BLaER1 (cell line): ENCODE results near the gene DBNL.

Experiments
- H3K27ac ChIP-seq: shearing (Covaris generic); formaldehyde crosslinking; 2 replicates; pipeline ENCODE4 v1.8.1; 2022
- H3K27me3 ChIP-seq: shearing (Covaris generic); formaldehyde crosslinking; 2 replicates; pipeline ENCODE4 v1.8.1; 2022
- H3K36me3 ChIP-seq: shearing (Covaris generic); formaldehyde crosslinking; 2 replicates; pipeline ENCODE4 v1.8.1; 2022
- H3K4me1 ChIP-seq: shearing (Covaris generic); formaldehyde crosslinking; 2 replicates; pipeline ENCODE4 v1.8.1; 2022
- H3K4me2 ChIP-seq: shearing (Covaris generic); formaldehyde crosslinking; 2 replicates; pipeline ENCODE4 v1.8.1; 2022
- H3K4me3 ChIP-seq: shearing (Covaris generic); formaldehyde crosslinking; 2 replicates; pipeline ENCODE4 v1.8.1; 2022
- H3K9ac ChIP-seq: shearing (Covaris generic); formaldehyde crosslinking; 2 replicates; pipeline ENCODE4 v1.8.1; 2022
- H3K9me3 ChIP-seq: shearing (Covaris generic); formaldehyde crosslinking; 2 replicates; pipeline ENCODE4 v1.8.1; 2022
- H4K20me1 ChIP-seq: shearing (Covaris generic); formaldehyde crosslinking; 2 replicates; pipeline ENCODE4 v1.8.1; 2022
- Cebpa-rat ChIP-seq: shearing (Covaris generic); IDR thresholded peaks from 2 replicates; pipeline ENCODE4 v1.8.1; 2022

The DBNL gene

GRCh38 chr7:44063894-44064651, 19.6 kb downstream of the DBNL start:
- Histone ChIP-seq H3K4me2 (no peak overlapping the region), H3K4me3 (no peak overlapping the region), H3K27ac (0 out of 2 replicates have a peak overlapping the region, but pooled peaks have one; percentile 22), H3K9ac (no peak overlapping the region), H3K36me3 (peaks cover 54% of the 10 kb centered on the region), H3K27me3 (no peaks in the 10 kb centered on the region), H4K20me1 (peaks cover 9% of the 10 kb centered on the region; the same call in 1 of the 2 replicates), H3K9me3 (no peaks in the 10 kb centered on the region), H3K4me1 (peaks cover 54% of the 10 kb centered on the region)
- TF ChIP-seq Cebpa-rat, result no peak

GRCh38 chr7:44064791-44065430, 20.4 kb downstream of the DBNL start:
- Histone ChIP-seq H3K36me3 (peaks cover 45% of the 10 kb centered on the region), H3K4me1 (peaks cover 46% of the 10 kb centered on the region), H4K20me1 (peaks cover 4% of the 10 kb centered on the region; the same call in 1 of the 2 replicates), H3K27ac (no peak overlapping the region), H3K9ac (no peak overlapping the region), H3K9me3 (no peaks in the 10 kb centered on the region), H3K4me2 (no peak overlapping the region), H3K4me3 (no peak overlapping the region), H3K27me3 (no peaks in the 10 kb centered on the region)
- no peak for TF ChIP-seq Cebpa-rat

GRCh38 chr7:44065431-44066110, 21.1 kb downstream of the DBNL start, which contains the start of gene PGAM2:
Gene PGAM2 (minus strand): TSS chr7:44065567. CDS start chr7:44065529, 38 bp downstream.
- no peaks in the 10 kb centered on the region for H4K20me1 ChIP-seq
- H3K9me3 ChIP-seq, result no peaks in the 10 kb centered on the region
- no peaks in the 10 kb centered on the region for H3K27me3 ChIP-seq
- H3K27ac ChIP-seq, result peak within 1 kb of the TSS; percentile 16; the same call in 1 of the 2 replicates
- H3K4me2 ChIP-seq, result peak within 1 kb of the TSS; percentile 32; the same call in 1 of the 2 replicates
- no peak for TF ChIP-seq Cebpa-rat
- H3K9ac ChIP-seq, result no peak within 1 kb of the TSS
- H3K4me1 ChIP-seq, result peaks cover 46% of the 10 kb centered on the region
- peaks cover 39% of the 10 kb centered on the region for H3K36me3 ChIP-seq
- no peak within 1 kb of the TSS for H3K4me3 ChIP-seq

GRCh38 chr7:44066111-44066460, 21.6 kb downstream of the DBNL start:
- Histone ChIP-seq H3K4me1 (peaks cover 46% of the 10 kb centered on the region), H3K4me2 (0 out of 2 replicates have a peak overlapping the region, but pooled peaks have one; percentile 32), H3K27ac (peak overlapping the region; percentile 16; the same call in 1 of the 2 replicates), H3K27me3 (no peaks in the 10 kb centered on the region), H4K20me1 (no peaks in the 10 kb centered on the region), H3K9ac (no peak overlapping the region), H3K9me3 (no peaks in the 10 kb centered on the region), H3K36me3 (peaks cover 34% of the 10 kb centered on the region), H3K4me3 (no peak overlapping the region)
- no peak for TF ChIP-seq Cebpa-rat

- peaks cover 34% of the 10 kb centered on the region for H3K36me3 ChIP-seq
- H3K9me3 ChIP-seq, result no peaks in the 10 kb centered on the region
- H3K4me3 ChIP-seq, result no peak overlapping the region
- peaks cover 46% of the 10 kb centered on the region for H3K4me1 ChIP-seq
- H3K27me3 ChIP-seq, result no peaks in the 10 kb centered on the region
- H3K4me2 ChIP-seq, result no peak overlapping the region
- H4K20me1 ChIP-seq, result no peaks in the 10 kb centered on the region
- peak overlapping the region; percentile 14 for H3K27ac ChIP-seq
- no peak for TF ChIP-seq Cebpa-rat
- no peak overlapping the region for H3K9ac ChIP-seq
These were observed 22.1 kb downstream of the DBNL start for GRCh38 chr7:44066494-44067063.

- TF ChIP-seq Cebpa-rat, result no peak
- H3K27ac ChIP-seq, result peak overlapping the region; percentile 32; the same call in 1 of the 2 replicates
These were observed 22.8 kb downstream of the DBNL start for GRCh38 chr7:44067064-44067951.

GRCh38 chr7:44068054-44068453, 23.6 kb downstream of the DBNL start:
- Histone ChIP-seq H3K36me3 (peaks cover 31% of the 10 kb centered on the region), H3K27me3 (no peaks in the 10 kb centered on the region), H4K20me1 (no peaks in the 10 kb centered on the region), H3K27ac (no peak overlapping the region), H3K9ac (no peak overlapping the region), H3K4me1 (peaks cover 47% of the 10 kb centered on the region), H3K4me3 (no peak overlapping the region), H3K4me2 (no peak overlapping the region), H3K9me3 (no peaks in the 10 kb centered on the region)
- TF ChIP-seq Cebpa-rat, result no peak

More at GRCh38 chr7:44067064-44067951, 22.8 kb downstream of the DBNL start:
- H3K36me3 ChIP-seq, result peaks cover 33% of the 10 kb centered on the region
- H4K20me1 ChIP-seq, result no peaks in the 10 kb centered on the region
- H3K9me3 ChIP-seq, result no peaks in the 10 kb centered on the region
- H3K4me3 ChIP-seq, result no peak overlapping the region
- peaks cover 46% of the 10 kb centered on the region for H3K4me1 ChIP-seq
- no peak overlapping the region for H3K4me2 ChIP-seq
- H3K27me3 ChIP-seq, result no peaks in the 10 kb centered on the region
- no peak overlapping the region for H3K9ac ChIP-seq

GRCh38 chr7:44071726-44072363, 27.3 kb downstream of the DBNL start:
- Histone ChIP-seq H3K36me3 (peaks cover 55% of the 10 kb centered on the region), H3K27ac (peak overlapping the region; percentile 36; the same call in 1 of the 2 replicates), H3K4me1 (peaks cover 69% of the 10 kb centered on the region), H3K9me3 (no peaks in the 10 kb centered on the region), H3K27me3 (no peaks in the 10 kb centered on the region), H3K9ac (no peak overlapping the region; the same call in 1 of the 2 replicates), H4K20me1 (no peaks in the 10 kb centered on the region; the same call in 1 of the 2 replicates), H3K4me3 (no peak overlapping the region), H3K4me2 (peak overlapping the region; percentile 90)
- TF ChIP-seq Cebpa-rat, result no peak
